Measurements from ENCODE around the gene TRIM32.
"Not testable (repeated sequence)": the region's sequence is repeated elsewhere in the genome, so short reads cannot be mapped to it uniquely, and the experiment has no call there.

TRIM32 gene

GRCh38 chr9:116683535-116683934 is 3.6 kb upstream of the TRIM32 start:
- no peak for DNase-seq

GRCh38 chr9:116685166-116685565 is 1.9 kb upstream of the TRIM32 start:
- no peak for DNase-seq

GRCh38 chr9:116686135-116686534 is 970 bp upstream of the TRIM32 start:
- DNase-seq = no peak

GRCh38 chr9:116686693-116687073 is 422 bp upstream of the TRIM32 start:
- no peak for DNase-seq

GRCh38 chr9:116687754-116688135 is 640 bp downstream of the TRIM32 start:
- no peak for DNase-seq

GRCh38 chr9:116688806-116689485 is 1.8 kb downstream of the TRIM32 start:
- no peak for DNase-seq

- DNase-seq = no peak
Observed at GRCh38 chr9:116689486-116690032, 2.5 kb downstream of the TRIM32 start.

- not testable (repeated sequence) for DNase-seq
Observed at GRCh38 chr9:116690805-116691204, 3.7 kb downstream of the TRIM32 start.

- DNase-seq = no peak
Observed at GRCh38 chr9:116691607-116692006, 4.5 kb downstream of the TRIM32 start.

- no peak for DNase-seq
Observed at GRCh38 chr9:116692616-116693015, 5.5 kb downstream of the TRIM32 start.

- no peak for DNase-seq
Observed at GRCh38 chr9:116693233-116693731, 6.2 kb downstream of the TRIM32 start.

- DNase-seq = no peak
Observed at GRCh38 chr9:116694785-116695291, 7.7 kb downstream of the TRIM32 start.

- no peak for DNase-seq
Observed at GRCh38 chr9:116695438-116695837, 8.3 kb downstream of the TRIM32 start.

GRCh38 chr9:116697362-116697761 is 10.3 kb downstream of the TRIM32 start:
- no peak for DNase-seq

- no peak for DNase-seq
Observed at GRCh38 chr9:116697887-116698286, 10.8 kb downstream of the TRIM32 start.

GRCh38 chr9:116700279-116700678 is 13.2 kb downstream of the TRIM32 start:
- no peak for DNase-seq

- no peak for DNase-seq
Observed at GRCh38 chr9:116700882-116701865, 14.1 kb downstream of the TRIM32 start.

- no peak for DNase-seq
Observed at GRCh38 chr9:116701940-116702642, 15.0 kb downstream of the TRIM32 start.

- DNase-seq = no peak
Observed at GRCh38 chr9:116703634-116704033, 16.5 kb downstream of the TRIM32 start.

- DNase-seq = no peak
Observed at GRCh38 chr9:116704470-116704869, 17.4 kb downstream of the TRIM32 start.

GRCh38 chr9:116705531-116705930 is 18.4 kb downstream of the TRIM32 start:
- no peak for DNase-seq

Measured in activated naive CD4-positive, alpha-beta T cell treated with anti-CD3 and anti-CD28 coated beads, Interleukin-2, amount 50 U/mL, for 16 hours (primary cell).